ENCODE data around the gene ARHGAP22.

- TF ChIP-seq CTCF (IDR thresholded peaks at IDR 0.05) (no peak), POLR2A (IDR thresholded peaks at IDR 0.05; ENCODE audit: low read depth) (no peak), EP300 (IDR thresholded peaks at IDR 0.05) (no peak), POLR2AphosphoS5 (IDR thresholded peaks at IDR 0.05) (no peak)
Measured at GRCh38 chr10:48573045-48573444, 31.8 kb downstream of the ARHGAP22 start.
